HepG2 (cell line): ENCODE data around the gene SASH1. TPM values are rescaled to one million over a fixed set of nuclear protein-coding genes. Genes with fewer than 3 reads are reported as not detected.
A peak's percentile ranks its signal among the peaks of the same experiment; 100 is the strongest.

Experiments used
- ATAC-seq: fragments of 200-7000 bp; cut with Tn5 transposase; 3 replicates; pipeline ENCODE4 v1.9.1; 2020; ENCODE audit warnings: mild to moderate bottlenecking, moderate library complexity
- BruUV-seq: library from RNA; stranded (reverse); fragments of 400-500 nt; replicated peaks from 2 replicates; lab custom pipeline; 2021; lab: Mats Ljungman, UMichigan
- CTCF ChIA-PET: fragments of 300-600 bp; formaldehyde crosslinking; extraction: SDS; loops from one replicate; lab custom pipeline; 2021; ENCODE audit warnings: low total read pairs, inconsistent platforms, low intra/inter-chr PET ratio; lab: Yijun Ruan, JAX
- POLR2A ChIA-PET: fragments of 350-600 bp; sonication (Branson Sonifier 250); formaldehyde crosslinking; loops from one replicate; lab custom pipeline; 2020; ENCODE audit warnings: antibody characterized with exemption, inconsistent platforms; lab: Yijun Ruan, JAX
- DNase-seq: peaks from one replicate; pipeline ENCODE4 v3.0.0-alpha.2; 2015; ENCODE audit warnings: low spot score
- FAIRE-seq: peaks from 3 replicates; lab custom pipeline; 2011; peaks lifted over from hg19 to GRCh38; lab: Jason Lieb, UNC
- H2AFZ ChIP-seq: one replicate; pipeline ENCODE4 v1.6.1; 2011; ENCODE audit warnings: low read length, inconsistent platforms
- H3K27ac ChIP-seq: fragments of 300-600 bp; 3 replicates; pipeline ENCODE4 v1.8.0; 2011; ENCODE audit warnings: mixed run types, mild to moderate bottlenecking, mixed read lengths, low read length, inconsistent platforms; ENCODE audit not compliant: insufficient read depth; ENCODE audit errors: extremely low read length
- H3K27me3 ChIP-seq, 2 experiments: fragments of 200-600 bp in 1 of 2; 2 replicates in 1 of 2; 3 replicates in 1 of 2; pipeline versions ENCODE4 v1.6.0 to v1.8.0; 2011; ENCODE audit warnings: low read length in 2 of 2, mild to moderate bottlenecking in 2 of 2, moderate library complexity in 2 of 2, inconsistent platforms in 1 of 2; ENCODE audit not compliant: insufficient read depth in 2 of 2, control insufficient read depth in 1 of 2
- H3K36me3 ChIP-seq, 2 experiments: fragments of 200-600 bp in 1 of 2; replicated peaks in 1 of 2; 2 replicates in 1 of 2; 3 replicates in 1 of 2; pipeline versions ENCODE4 v1.5.1 to v1.8.0; 2011; ENCODE audit warnings: low read length in 2 of 2, inconsistent platforms in 1 of 2; ENCODE audit not compliant: insufficient read depth in 2 of 2, control insufficient read depth in 1 of 2
- H3K4me1 ChIP-seq: 2 replicates; pipeline ENCODE4 v1.5.1; 2012; ENCODE audit warnings: low read length, inconsistent platforms; ENCODE audit not compliant: insufficient read depth
- H3K4me2 ChIP-seq: 2 replicates; pipeline ENCODE4 v1.6.0; 2011; ENCODE audit warnings: low read depth, low read length, inconsistent platforms
- H3K4me3 ChIP-seq, 3 experiments: fragments of 200-600 bp in 1 of 3; sonication (generic), shearing (Covaris generic) in 1 of 3; replicated peaks in 1 of 3; 2 replicates each; pipeline ENCODE4 v1.5.1; 2011 to 2016; ENCODE audit warnings: low read length in 3 of 3, inconsistent platforms in 2 of 3, low read depth in 2 of 3, mild to moderate bottlenecking in 2 of 3, control low read depth in 1 of 3, mixed read lengths in 1 of 3; ENCODE audit not compliant: insufficient read depth in 1 of 3
- H3K79me2 ChIP-seq: one replicate; pipeline ENCODE4 v1.6.1; 2011; ENCODE audit warnings: low read length, inconsistent platforms; ENCODE audit not compliant: insufficient read depth
- H3K9ac ChIP-seq: 2 replicates; pipeline ENCODE4 v1.6.0; 2011; ENCODE audit warnings: mild to moderate bottlenecking, low read depth, low read length, inconsistent platforms; ENCODE audit not compliant: insufficient read depth
- H3K9me3 ChIP-seq: 2 replicates; pipeline ENCODE4 v1.5.1; 2012; ENCODE audit warnings: mild to moderate bottlenecking, low read length
- H4K20me1 ChIP-seq: 2 replicates; pipeline ENCODE4 v1.6.0; 2011; ENCODE audit warnings: inconsistent platforms, mild to moderate bottlenecking, low read length, moderate library complexity; ENCODE audit not compliant: insufficient read depth
- CEBPB ChIP-seq: IDR thresholded peaks from 2 replicates; pipeline ENCODE4 v1.6.1; 2011; ENCODE audit warnings: low read depth, low read length, improper control_type of control experiment, borderline replicate concordance
- MAFF ChIP-seq: IDR thresholded peaks from 2 replicates; pipeline ENCODE4 v1.6.1; 2011; ENCODE audit warnings: low read depth, low read length, improper control_type of control experiment
- MAFK ChIP-seq, 2 experiments: IDR thresholded peaks in 1 of 2; conservative IDR thresholded peaks in 1 of 2; 2 replicates each; pipeline ENCODE4 v1.6.1; 2011; ENCODE audit warnings: improper control_type of control experiment in 2 of 2, low read length in 2 of 2
- MLXIP ChIP-seq: sonication (generic); formaldehyde crosslinking; IDR thresholded peaks from 2 replicates; pipeline ENCODE4 v1.9.0; 2021; ENCODE audit warnings: missing genetic modification reagents, borderline replicate concordance
- ZNF512B ChIP-seq: sonication (generic); formaldehyde crosslinking; IDR thresholded peaks from 2 replicates; pipeline ENCODE4 v1.5.1; 2020; ENCODE audit warnings: missing genetic modification reagents, mild to moderate bottlenecking, borderline replicate concordance
- WGBS: methylation state at CpG from one replicate; pipeline ENCODE4 v1.1.6; 2017; ENCODE audit warnings: low lambda C conversion rate; 5-methylcytosine and 5-hydroxymethylcytosine counted together
- in situ Hi-C: cut with HindIII; loops from 2 replicates; pipeline ENCODE4 v1.10.0; 2017; ENCODE audit warnings: low pct_unique_long_range_greater_than_20kb; ENCODE audit not compliant: extremely low pct_ligation_motif_present
- intact Hi-C: fragments of 100-400 bp; cut with micrococcal nuclease; formaldehyde crosslinking; loops from one replicate; pipeline ENCODE4 v1.10.0; 2022; ENCODE audit not compliant: unreplicated experiment
- polyA plus RNA-seq, 8 experiments: library from polyadenylated mRNA; depleted of rRNA in 3 of 8; stranded (reverse) in 7 of 8; unstranded in 1 of 8; fragments of >200 nt; fragmentation: Illumina TruSeq in 4 of 8; extraction: Trizol in 4 of 8; gene quantifications; 2 replicates each; pipeline versions ENCODE4 v1.2.1 to v1.2.3, GENCODE V29; 2011 to 2016; ENCODE audit warnings: low read depth in 4 of 8, missing spikeins in 1 of 8, mixed read lengths in 1 of 8; ENCODE audit not compliant: insufficient read depth in 1 of 8
- total RNA-seq, 5 experiments: library from RNA; depleted of rRNA; stranded (reverse); fragments of >200 nt; fragmentation: Illumina TruSeq; extraction: Trizol; gene quantifications; 2 replicates each; pipeline ENCODE4 v1.2.3, GENCODE V29; 2016; ENCODE audit warnings: low read depth in 1 of 5
- TF ChIP-seq, protein P1 (sequence below): sonication (generic); formaldehyde crosslinking; IDR thresholded peaks from 2 replicates; pipeline ENCODE4 v1.8.0; 2022; ENCODE audit warnings: missing genetic modification reagents, mild to moderate bottlenecking, inconsistent platforms, borderline replicate concordance

The SASH1 gene
- total and polyA plus RNA-seq, 2 of the 13 experiments (the other 11 are each of a cell fraction or from before 2014, with no cell fraction given): 7.5 to 8.2 TPM

DNA sequence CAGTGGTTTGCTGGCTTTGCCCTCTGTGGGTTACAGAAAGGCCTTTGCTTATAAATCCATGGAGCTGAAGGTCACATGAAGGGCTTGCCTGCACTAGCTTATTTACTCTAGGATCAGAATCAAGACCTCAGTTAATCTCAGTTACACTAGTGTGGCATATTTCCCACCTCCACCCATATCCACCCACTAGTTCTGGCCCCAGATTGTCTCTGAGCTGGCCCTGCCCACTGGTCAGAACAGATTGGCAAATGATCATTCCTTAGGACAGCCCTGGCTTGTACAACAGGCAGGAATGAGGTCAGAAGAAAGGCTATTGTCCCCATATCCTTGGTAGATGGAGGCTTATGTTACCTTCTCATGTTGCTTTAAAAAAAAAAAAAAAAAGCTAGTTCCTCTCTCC lies 33.3 kb upstream of the SASH1 start (continued):
- TF ChIP-seq, protein P1, sequence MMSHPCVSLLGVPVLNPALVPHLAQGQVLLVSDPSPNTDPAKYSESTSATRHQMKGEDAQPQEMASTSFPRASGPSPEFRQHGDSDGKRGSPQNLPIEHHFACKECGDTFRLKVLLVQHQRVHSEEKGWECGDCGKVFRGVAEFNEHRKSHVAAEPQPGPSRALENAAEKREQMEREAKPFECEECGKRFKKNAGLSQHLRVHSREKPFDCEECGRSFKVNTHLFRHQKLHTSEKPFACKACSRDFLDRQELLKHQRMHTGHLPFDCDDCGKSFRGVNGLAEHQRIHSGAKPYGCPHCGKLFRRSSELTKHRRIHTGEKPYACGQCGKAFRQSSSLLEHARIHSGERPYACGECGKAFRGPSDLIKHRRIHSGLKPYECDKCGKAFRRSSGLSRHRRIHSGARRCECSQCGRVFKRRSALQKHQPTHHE (CRISPR knock-in tag): no peak
- no peak for TF ChIP-seq ZNF512B (CRISPR knock-in tag)

- 46% methylated on average over 3 of the region's 3 CpGs for WGBS
- Histone ChIP-seq H3K4me2 (no peak overlapping the region), H2AFZ (no peak overlapping the region), H3K36me3 (no peaks in the 10 kb centered on the region), H3K4me3 (no peak overlapping the region), H3K9ac (no peak overlapping the region), H3K27ac (no peak overlapping the region), H4K20me1 (no peaks in the 10 kb centered on the region), H3K4me1 (peaks cover 9% of the 10 kb centered on the region), H3K27me3 (0 out of 5 replicates have a peak, but pooled peaks cover 0 to 4% of the 10 kb centered on the region in 2 experiments), H3K9me3 (no peaks in the 10 kb centered on the region), H3K79me2 (no peaks in the 10 kb centered on the region)
- ChIA-PET CTCF (no interaction called here), POLR2A (no interaction called here)
- intact Hi-C loops (no loop called here), in situ Hi-C loops (no loop called here)
- ATAC-seq (no peak), FAIRE-seq (no peak), DNase-seq (no peak)
- BruUV-seq: no TSS peak
- peak; percentile 16; the same call in 1 of the 2 replicates for TF ChIP-seq CEBPB
- TF ChIP-seq MAFF: peak; percentile 51
- no peak for TF ChIP-seq MLXIP (CRISPR knock-in tag)
- TF ChIP-seq MAFK (conservative IDR thresholded peaks at IDR 0.05 in 1 of 2, IDR thresholded peaks at IDR 0.05 in 1 of 2; ENCODE audit: low read length in 2 of 2): peak; percentile 64 to 67
These were observed 30.5 kb upstream of the SASH1 start for GRCh38 chr6:148311966-148312669.
